Hepatocyte (in vitro differentiated cells): ENCODE results near the gene NDC80. TPM values are rescaled to one million over a fixed set of nuclear protein-coding genes. Genes with fewer than 3 reads are reported as not detected.

Experiments
- DNase-seq: peaks from one replicate; pipeline ENCODE4 v3.0.0-alpha.2; 2016; ENCODE audit warnings: low spot score
- H2AFZ ChIP-seq: fragments of 200-600 bp; sonication (generic); 2 replicates; pipeline ENCODE4 v1.6.0; 2016; ENCODE audit warnings: antibody characterized with exemption, mild to moderate bottlenecking
- H3K27ac ChIP-seq: fragments of 200-600 bp; sonication (generic); 2 replicates; pipeline ENCODE4 v1.5.1; 2016; ENCODE audit warnings: mild to moderate bottlenecking
- H3K27me3 ChIP-seq: fragments of 200-600 bp; sonication (generic); 2 replicates; pipeline ENCODE4 v1.6.1; 2016
- H3K36me3 ChIP-seq: fragments of 200-600 bp; sonication (generic); replicated peaks from 2 replicates; pipeline ENCODE4 v1.5.1; 2016; ENCODE audit warnings: low read depth; ENCODE audit not compliant: insufficient read depth
- H3K4me1 ChIP-seq: fragments of 200-600 bp; sonication (generic); 2 replicates; pipeline ENCODE4 v1.5.1; 2016; ENCODE audit warnings: mild to moderate bottlenecking, moderate library complexity; ENCODE audit not compliant: insufficient read depth
- H3K4me2 ChIP-seq: fragments of 200-600 bp; sonication (generic); 2 replicates; pipeline ENCODE4 v1.6.0; 2016
- H3K4me3 ChIP-seq: fragments of 200-600 bp; sonication (generic); 2 replicates; pipeline ENCODE4 v1.5.1; 2016; ENCODE audit warnings: mild to moderate bottlenecking
- H3K79me2 ChIP-seq: fragments of 200-600 bp; sonication (generic); 2 replicates; pipeline ENCODE4 v1.6.0; 2017; ENCODE audit warnings: mild to moderate bottlenecking
- H3K9me2 ChIP-seq: fragments of 200-600 bp; sonication (generic); replicated peaks from 2 replicates; pipeline ENCODE4 v1.6.0; 2017; ENCODE audit warnings: mild to moderate bottlenecking; ENCODE audit not compliant: insufficient read depth
- H3K9me3 ChIP-seq: fragments of 200-600 bp; sonication (generic); 2 replicates; pipeline ENCODE4 v1.5.1; 2016; ENCODE audit warnings: low read depth, mild to moderate bottlenecking
- H4K20me1 ChIP-seq: fragments of 200-600 bp; sonication (generic); 2 replicates; pipeline ENCODE4 v1.6.0; 2016; ENCODE audit warnings: mild to moderate bottlenecking; ENCODE audit not compliant: insufficient read depth, poor library complexity, severe bottlenecking
- CTCF ChIP-seq: fragments of 200-600 bp; sonication (generic); IDR thresholded peaks from 2 replicates; pipeline ENCODE4 v1.5.1; 2016; ENCODE audit warnings: antibody characterized with exemption, mild to moderate bottlenecking; ENCODE audit not compliant: poor library complexity
- EZH2 ChIP-seq: fragments of 200-600 bp; sonication (generic); IDR thresholded peaks from 2 replicates; pipeline ENCODE4 v1.6.1; 2016; ENCODE audit warnings: antibody characterized with exemption, mild to moderate bottlenecking, borderline replicate concordance
- EZH2phosphoT487 ChIP-seq: fragments of 200-600 bp; sonication (generic); IDR thresholded peaks from one replicate; pipeline ENCODE4 v1.6.1; 2018; ENCODE audit warnings: antibody characterized with exemption, mild to moderate bottlenecking, low read depth, moderate library complexity; ENCODE audit not compliant: unreplicated experiment, severe bottlenecking
- WGBS: methylation state at CpG from one replicate; pipeline ENCODE4 v1.1.6; 2016; ENCODE audit warnings: low lambda C conversion rate; ENCODE audit errors: missing lambda C conversion rate; 5-methylcytosine and 5-hydroxymethylcytosine counted together
- polyA plus RNA-seq: library from polyadenylated mRNA; unstranded; fragments of >200 nt; fragmentation: Nextera tagmentation; extraction: Ambion mirVana; gene quantifications from 2 replicates; pipeline ENCODE4 v1.2.1, GENCODE V29; 2016
- total RNA-seq: library from RNA; depleted of rRNA; stranded (reverse); fragments of >200 nt; gene quantifications from 2 replicates; pipeline ENCODE4 v1.2.3, GENCODE V29; 2014

NDC80 gene
- total and polyA plus RNA-seq, 2 experiments from 2014 or later: 3.9 to 6.5 TPM

GRCh38 chr18:2572892-2573291, 1.5 kb downstream of the NDC80 start:
- Histone ChIP-seq H3K27ac (no peak overlapping the region), H3K36me3 (no peaks in the 10 kb centered on the region), H3K79me2 (peaks cover 57% of the 10 kb centered on the region), H3K4me2 (peak overlapping the region; percentile 81), H3K4me3 (no peak overlapping the region), H2AFZ (peak overlapping the region; percentile 39), H3K27me3 (no peaks in the 10 kb centered on the region), H3K4me1 (peaks cover 17% of the 10 kb centered on the region), H3K9me3 (no peaks in the 10 kb centered on the region), H3K9me2 (no peaks in the 10 kb centered on the region), H4K20me1 (no peaks in the 10 kb centered on the region)
- WGBS: 32% methylated on average over 5 of the region's 5 CpGs
- no peak for DNase-seq
- TF ChIP-seq EZH2 (no peak), EZH2phosphoT487 (no peak), CTCF (no peak)

- H2AFZ ChIP-seq: peak overlapping the region; percentile 39
- H3K9me2 ChIP-seq: no peaks in the 10 kb centered on the region
- no peaks in the 10 kb centered on the region for H3K27me3 ChIP-seq
- H3K36me3 ChIP-seq: no peaks in the 10 kb centered on the region
- no peak overlapping the region for H3K4me3 ChIP-seq
- H3K4me2 ChIP-seq: peak overlapping the region; percentile 81
- no peak overlapping the region for H3K27ac ChIP-seq
- H3K79me2 ChIP-seq: peaks cover 57% of the 10 kb centered on the region
- H4K20me1 ChIP-seq: no peaks in the 10 kb centered on the region
- H3K4me1 ChIP-seq: peaks cover 17% of the 10 kb centered on the region
- TF ChIP-seq EZH2phosphoT487: no peak
- TF ChIP-seq CTCF: no peak
- no peak for TF ChIP-seq EZH2
- no peaks in the 10 kb centered on the region for H3K9me3 ChIP-seq
- no peak for DNase-seq
- 30% methylated on average over 2 of the region's 2 CpGs for WGBS
Observed at GRCh38 chr18:2573408-2573807, 2.1 kb downstream of the NDC80 start.

- H3K36me3 ChIP-seq: no peaks in the 10 kb centered on the region
- H3K27ac ChIP-seq: no peak overlapping the region
- no peaks in the 10 kb centered on the region for H4K20me1 ChIP-seq
- no peaks in the 10 kb centered on the region for H3K4me1 ChIP-seq
- H3K9me2 ChIP-seq: no peaks in the 10 kb centered on the region
- no peak overlapping the region for H3K4me3 ChIP-seq
- H3K9me3 ChIP-seq: no peaks in the 10 kb centered on the region
- H3K4me2 ChIP-seq: no peak overlapping the region
- H2AFZ ChIP-seq: no peak overlapping the region
- no peak for DNase-seq
- no peaks in the 10 kb centered on the region for H3K79me2 ChIP-seq
- TF ChIP-seq CTCF: no peak
- no peak for TF ChIP-seq EZH2phosphoT487
- TF ChIP-seq EZH2: no peak
- WGBS: 85% methylated on average over 3 of the region's 3 CpGs
- H3K27me3 ChIP-seq: no peaks in the 10 kb centered on the region
Observed at GRCh38 chr18:2587788-2588187, 16.4 kb downstream of the NDC80 start.
